A673 (cell line): Measurements from ENCODE around the gene SPI1. TPM values are rescaled to one million over a fixed set of nuclear protein-coding genes. Genes with fewer than 3 reads are reported as not detected.

Experiments
- BruUV-seq: library from RNA; stranded (reverse); fragments of 400-500 nt; replicated peaks from 2 replicates; lab custom pipeline; 2021; lab: Mats Ljungman, UMichigan
- CTCF ChIA-PET: fragments of 300-600 bp; sonication (Branson Sonifier 250); formaldehyde crosslinking; loops from one replicate; lab custom pipeline; 2022; ENCODE audit warnings: antibody characterized with exemption; lab: Charles Lee
- POLR2A ChIA-PET: fragments of 300-600 bp; sonication (Branson Sonifier 250); formaldehyde crosslinking; loops from one replicate; lab custom pipeline; 2022; ENCODE audit warnings: antibody characterized with exemption; ENCODE audit not compliant: low non-redundant PET; lab: Charles Lee
- DNase-seq: peaks from one replicate; pipeline ENCODE4 v3.0.0-alpha.2; 2015; ENCODE audit warnings: low spot score
- H3K27ac ChIP-seq: fragments of 200-600 bp; sonication (generic); 2 replicates; pipeline ENCODE4 v1.5.1; 2016; ENCODE audit warnings: mixed run types, low read depth, mild to moderate bottlenecking, mixed read lengths, antibody characterized with exemption, low read length; ENCODE audit not compliant: poor library complexity, severe bottlenecking
- H3K27me3 ChIP-seq: fragments of 200-600 bp; sonication (generic); replicated peaks from 2 replicates; pipeline ENCODE4 v1.6.1; 2017; ENCODE audit warnings: mixed run types, low read depth, mild to moderate bottlenecking, mixed read lengths, antibody characterized with exemption, low read length; ENCODE audit not compliant: insufficient read depth, poor library complexity
- H3K36me3 ChIP-seq: fragments of 200-600 bp; sonication (generic); 2 replicates; pipeline ENCODE4 v1.6.1; 2016; ENCODE audit warnings: mixed run types, mild to moderate bottlenecking, mixed read lengths, antibody characterized with exemption, low read length; ENCODE audit not compliant: insufficient read depth, poor library complexity, severe bottlenecking
- H3K4me1 ChIP-seq: fragments of 200-600 bp; sonication (generic); 2 replicates; pipeline ENCODE4 v1.6.1; 2017; ENCODE audit warnings: mixed run types, mild to moderate bottlenecking, mixed read lengths, antibody characterized with exemption, low read length; ENCODE audit not compliant: insufficient read depth, poor library complexity, severe bottlenecking
- H3K4me3 ChIP-seq: fragments of 200-600 bp; sonication (generic); 2 replicates; pipeline ENCODE4 v1.5.1; 2016; ENCODE audit warnings: low read depth, mixed run types, mild to moderate bottlenecking, mixed read lengths, low read length; ENCODE audit not compliant: poor library complexity, severe bottlenecking
- H3K9me3 ChIP-seq: fragments of 200-600 bp; sonication (generic); 2 replicates; pipeline ENCODE4 v1.6.1; 2016; ENCODE audit warnings: mixed run types, low read depth, mild to moderate bottlenecking, mixed read lengths, antibody characterized with exemption, low read length; ENCODE audit not compliant: poor library complexity, severe bottlenecking
- EZH2 ChIP-seq: fragments of 200-600 bp; sonication (generic); IDR thresholded peaks from 2 replicates; pipeline ENCODE4 v1.6.1; 2017; ENCODE audit warnings: borderline replicate concordance, low read depth, mild to moderate bottlenecking, mixed read lengths, antibody characterized with exemption, low read length; ENCODE audit not compliant: poor library complexity, severe bottlenecking
- intact Hi-C: fragments of 100-400 bp; cut with micrococcal nuclease; formaldehyde crosslinking; loops from one replicate; pipeline ENCODE4 v1.10.0; 2022; ENCODE audit not compliant: unreplicated experiment
- total RNA-seq: library from RNA; stranded (reverse); gene quantifications from 2 replicates; pipeline ENCODE4 v1.2.3, GENCODE V29; 2021
- TF ChIP-seq, protein P1 (sequence below): fragments of 300-800, 200-600 bp; sonication (generic); conservative IDR thresholded peaks from 2 replicates; pipeline ENCODE4 v1.5.1; 2017; ENCODE audit warnings: low read depth, mild to moderate bottlenecking, antibody characterized with exemption, low read length, moderate library complexity, mixed read lengths

The SPI1 gene
- total RNA-seq, 1 experiment from 2014 or later, result not detected

DNA sequence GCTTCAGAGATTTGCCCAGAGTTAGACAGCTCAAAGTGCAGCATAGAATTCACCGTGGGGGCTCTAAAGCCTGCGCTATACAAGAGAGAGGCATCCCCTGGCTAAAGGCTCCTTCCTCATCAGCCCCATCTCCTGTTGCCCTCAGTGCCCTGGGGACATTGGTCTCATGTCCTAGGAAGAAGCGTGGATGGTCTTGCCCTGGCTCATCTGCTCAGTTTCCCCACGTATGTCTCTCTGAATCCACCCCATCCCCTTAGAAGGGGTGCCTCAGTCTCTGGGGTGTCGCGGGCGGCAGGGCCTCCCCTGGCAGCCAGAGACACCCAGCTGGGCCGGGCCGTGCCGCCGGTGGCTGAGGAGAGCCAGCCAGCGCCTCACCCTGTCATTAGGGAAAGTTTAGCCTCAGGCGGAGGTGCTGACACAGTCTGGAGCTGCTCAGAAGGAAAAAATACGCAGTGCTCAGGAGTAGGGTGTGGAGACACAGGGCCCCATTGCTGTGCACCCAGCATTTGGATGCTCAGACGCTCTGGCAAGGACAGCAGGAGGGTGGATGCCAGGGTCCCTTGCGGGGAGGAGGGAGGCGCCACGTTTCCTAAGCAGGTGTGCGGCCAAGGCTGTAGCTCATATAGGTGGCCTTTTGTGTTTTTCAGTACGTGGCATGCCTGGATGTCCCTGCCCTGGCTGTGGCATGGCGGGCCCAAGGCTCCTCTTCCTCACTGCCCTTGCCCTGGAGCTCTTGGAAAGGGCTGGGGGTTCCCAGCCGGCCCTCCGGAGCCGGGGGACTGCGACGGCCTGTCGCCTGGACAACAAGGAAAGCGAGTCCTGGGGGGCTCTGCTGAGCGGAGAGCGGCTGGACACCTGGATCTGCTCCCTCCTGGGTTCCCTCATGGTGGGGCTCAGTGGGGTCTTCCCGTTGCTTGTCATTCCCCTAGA is 31.4 kb upstream of the SPI1 start:
- Histone ChIP-seq H3K4me3 (peak overlapping the region; percentile 70), H3K9me3 (no peaks in the 10 kb centered on the region), H3K27me3 (no peaks in the 10 kb centered on the region), H3K27ac (peak overlapping the region; percentile 83), H3K4me1 (peaks cover 21% of the 10 kb centered on the region), H3K36me3 (peaks cover 32% of the 10 kb centered on the region)
- intact Hi-C loops, result loop anchor here (10.0 kb wide), 1 partner anchor 445 kb away; no protein-coding TSS in a partner anchor
- BruUV-seq, result no TSS peak
- CTCF ChIA-PET, result interaction anchor here (0.5 to 0.9 kb wide), 3 partner anchors 45 to 1882 kb away, joined by 3 to 4 read pairs (median 4); no protein-coding TSS in a partner anchor
- no peak for DNase-seq
- POLR2A ChIA-PET, result no interaction called here
- no peak for TF ChIP-seq EZH2
- TF ChIP-seq, protein P1, sequence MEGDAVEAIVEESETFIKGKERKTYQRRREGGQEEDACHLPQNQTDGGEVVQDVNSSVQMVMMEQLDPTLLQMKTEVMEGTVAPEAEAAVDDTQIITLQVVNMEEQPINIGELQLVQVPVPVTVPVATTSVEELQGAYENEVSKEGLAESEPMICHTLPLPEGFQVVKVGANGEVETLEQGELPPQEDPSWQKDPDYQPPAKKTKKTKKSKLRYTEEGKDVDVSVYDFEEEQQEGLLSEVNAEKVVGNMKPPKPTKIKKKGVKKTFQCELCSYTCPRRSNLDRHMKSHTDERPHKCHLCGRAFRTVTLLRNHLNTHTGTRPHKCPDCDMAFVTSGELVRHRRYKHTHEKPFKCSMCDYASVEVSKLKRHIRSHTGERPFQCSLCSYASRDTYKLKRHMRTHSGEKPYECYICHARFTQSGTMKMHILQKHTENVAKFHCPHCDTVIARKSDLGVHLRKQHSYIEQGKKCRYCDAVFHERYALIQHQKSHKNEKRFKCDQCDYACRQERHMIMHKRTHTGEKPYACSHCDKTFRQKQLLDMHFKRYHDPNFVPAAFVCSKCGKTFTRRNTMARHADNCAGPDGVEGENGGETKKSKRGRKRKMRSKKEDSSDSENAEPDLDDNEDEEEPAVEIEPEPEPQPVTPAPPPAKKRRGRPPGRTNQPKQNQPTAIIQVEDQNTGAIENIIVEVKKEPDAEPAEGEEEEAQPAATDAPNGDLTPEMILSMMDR, result no peak

DNA sequence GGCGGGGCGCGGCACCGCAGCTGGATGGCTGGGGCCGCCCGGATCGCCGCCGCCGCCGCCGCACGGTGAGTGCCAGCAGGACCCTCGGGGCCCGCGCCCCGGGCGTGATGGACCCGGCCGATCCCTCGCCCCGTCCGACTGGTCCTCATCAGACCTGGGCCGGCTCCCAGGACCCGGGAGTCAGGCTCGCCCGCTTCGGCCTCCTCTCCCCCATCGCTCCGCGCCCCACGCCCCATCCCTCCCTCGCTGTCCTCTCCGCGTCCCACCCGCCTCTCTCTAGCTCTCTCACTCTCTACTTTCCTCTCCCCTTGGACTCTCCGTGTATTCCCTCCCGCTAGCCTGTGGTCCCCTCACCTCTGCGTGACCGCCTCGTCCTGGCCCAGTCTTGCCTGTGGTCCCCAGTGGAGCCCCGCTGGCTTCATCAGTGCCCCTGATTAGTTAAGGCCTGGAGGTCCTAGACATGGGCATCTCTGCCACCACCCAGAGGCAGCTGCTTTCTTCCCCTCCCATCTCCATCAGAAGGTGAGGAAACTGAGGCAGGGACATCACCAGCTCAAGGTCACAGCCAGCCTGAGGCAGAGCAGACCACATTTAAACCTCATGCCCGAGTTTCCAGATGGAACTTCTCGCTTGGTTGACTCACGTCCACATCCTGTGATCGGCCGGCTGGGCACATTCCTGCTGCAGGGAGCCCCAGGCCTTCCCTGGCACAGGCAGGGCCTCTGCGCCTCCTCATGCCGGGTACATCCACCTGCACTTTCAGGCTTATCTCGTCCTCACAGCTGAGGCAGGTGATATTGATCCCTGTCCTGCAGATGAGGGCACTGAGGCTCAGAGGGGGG is 30.5 kb upstream of the SPI1 start:
- intact Hi-C loops, result loop anchor here (1.0 to 10.0 kb wide), 3 partner anchors 35 to 446 kb away; partner anchors contain the start of gene ARFGAP2
- ChIA-PET POLR2A (interaction anchor here (0.5 kb wide), 1 partner anchor 145 kb away, joined by 3 read pairs; no protein-coding TSS in a partner anchor), CTCF (interaction anchor here (0.5 to 0.9 kb wide), 2 partner anchors 46 to 145 kb away, joined by 4 read pairs; no protein-coding TSS in a partner anchor)
- Histone ChIP-seq H3K4me3 (peak overlapping the region; percentile 70), H3K36me3 (peaks cover 23% of the 10 kb centered on the region), H3K27me3 (no peaks in the 10 kb centered on the region), H3K9me3 (no peaks in the 10 kb centered on the region), H3K27ac (peak overlapping the region; percentile 83), H3K4me1 (peaks cover 21% of the 10 kb centered on the region)
- TF ChIP-seq, protein P1, result no peak
- TF ChIP-seq EZH2, result no peak
- TSS peak; percentile 43 for BruUV-seq
- no peak for DNase-seq
